ENCODE data around the gene SPATA12.

DNA sequence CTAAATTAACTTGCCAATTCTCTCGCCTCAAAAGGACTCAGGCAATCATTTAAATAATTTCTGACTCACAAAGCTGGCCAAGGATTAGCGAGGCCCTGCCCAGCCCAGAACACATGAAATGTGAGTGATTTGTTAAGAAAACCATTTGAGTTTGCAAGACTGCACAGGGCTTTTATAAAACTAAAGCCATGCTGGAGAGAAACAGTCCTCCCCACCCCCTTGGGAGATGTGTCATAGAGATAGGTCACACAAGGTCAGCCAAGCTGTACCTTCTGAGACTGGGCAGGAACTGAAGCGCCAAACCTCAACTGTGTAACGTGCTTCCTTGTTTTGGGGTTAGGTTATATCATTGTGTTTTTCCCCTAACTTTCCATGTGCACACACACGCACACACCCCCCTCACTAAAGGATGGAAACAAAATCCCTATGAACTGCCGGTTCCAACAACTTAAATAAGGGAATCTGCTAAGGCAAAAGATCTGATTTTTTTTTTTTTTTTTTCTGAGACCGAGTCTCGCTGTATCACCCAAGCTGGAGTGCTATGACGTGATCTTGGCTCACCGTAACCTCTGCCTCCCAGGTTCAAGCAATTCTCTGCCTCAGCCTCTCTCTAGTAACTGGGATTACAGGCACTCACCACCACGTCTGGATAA, 8.1 kb downstream of the SPATA12 start:
- TF ChIP-seq, protein P1, sequence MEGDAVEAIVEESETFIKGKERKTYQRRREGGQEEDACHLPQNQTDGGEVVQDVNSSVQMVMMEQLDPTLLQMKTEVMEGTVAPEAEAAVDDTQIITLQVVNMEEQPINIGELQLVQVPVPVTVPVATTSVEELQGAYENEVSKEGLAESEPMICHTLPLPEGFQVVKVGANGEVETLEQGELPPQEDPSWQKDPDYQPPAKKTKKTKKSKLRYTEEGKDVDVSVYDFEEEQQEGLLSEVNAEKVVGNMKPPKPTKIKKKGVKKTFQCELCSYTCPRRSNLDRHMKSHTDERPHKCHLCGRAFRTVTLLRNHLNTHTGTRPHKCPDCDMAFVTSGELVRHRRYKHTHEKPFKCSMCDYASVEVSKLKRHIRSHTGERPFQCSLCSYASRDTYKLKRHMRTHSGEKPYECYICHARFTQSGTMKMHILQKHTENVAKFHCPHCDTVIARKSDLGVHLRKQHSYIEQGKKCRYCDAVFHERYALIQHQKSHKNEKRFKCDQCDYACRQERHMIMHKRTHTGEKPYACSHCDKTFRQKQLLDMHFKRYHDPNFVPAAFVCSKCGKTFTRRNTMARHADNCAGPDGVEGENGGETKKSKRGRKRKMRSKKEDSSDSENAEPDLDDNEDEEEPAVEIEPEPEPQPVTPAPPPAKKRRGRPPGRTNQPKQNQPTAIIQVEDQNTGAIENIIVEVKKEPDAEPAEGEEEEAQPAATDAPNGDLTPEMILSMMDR (IDR thresholded peaks at IDR 0.05; ENCODE audit: insufficient read depth, low read length, poor library complexity, severe bottlenecking), result no peak
- TF ChIP-seq EZH2phosphoT487 (conservative IDR thresholded peaks at IDR 0.05; ENCODE audit: low read length), result no peak
